Right ventricle myocardium inferior (tissue), 1 donor: ENCODE data around the gene MYBBP1A. TPM values are rescaled to one million over a fixed set of nuclear protein-coding genes. Genes with fewer than 3 reads are reported as not detected.

Experiments
- ATAC-seq: fragments of 200-7000 bp; cut with Tn5 transposase; one replicate; pipeline ENCODE4 v1.9.1; 2020; ENCODE audit warnings: mild to moderate bottlenecking, moderate library complexity
- DNase-seq: peaks from one replicate; pipeline ENCODE4 v3.0.0; 2021; ENCODE audit errors: missing footprints
- intact Hi-C: fragments of 100-400 bp; cut with DNase I; formaldehyde crosslinking; loops from one replicate; pipeline ENCODE4 v1.11.0; 2022
- total RNA-seq: library from RNA; stranded (reverse); fragmentation: NEBNext Ultra II Directional; extraction: Animal tissue kit (Norgen Biotek cat#: 25700); gene quantifications from one replicate; pipeline ENCODE4 v1.2.1, GENCODE V29; 2021
- donor health status: DM: no; HTN: yes; CAD: no; lungs with severe emphysema.

MYBBP1A gene
- total RNA-seq, 1 donor from 2014 or later: 19.2 TPM

- ATAC-seq (no peak), DNase-seq (no peak)
- intact Hi-C loops: loop anchor here (5.0 kb wide), 1 partner anchor 135 kb away; no protein-coding TSS in a partner anchor
These were observed 2.6 kb upstream of the MYBBP1A start for GRCh38 chr17:4557626-4558346.

GRCh38 chr17:4556996-4557395 is 1.8 kb upstream of the MYBBP1A start:
- intact Hi-C loops: loop anchor here (5.0 kb wide), 1 partner anchor 135 kb away; no protein-coding TSS in a partner anchor
- DNase-seq (no peak), ATAC-seq (no peak)

DNA sequence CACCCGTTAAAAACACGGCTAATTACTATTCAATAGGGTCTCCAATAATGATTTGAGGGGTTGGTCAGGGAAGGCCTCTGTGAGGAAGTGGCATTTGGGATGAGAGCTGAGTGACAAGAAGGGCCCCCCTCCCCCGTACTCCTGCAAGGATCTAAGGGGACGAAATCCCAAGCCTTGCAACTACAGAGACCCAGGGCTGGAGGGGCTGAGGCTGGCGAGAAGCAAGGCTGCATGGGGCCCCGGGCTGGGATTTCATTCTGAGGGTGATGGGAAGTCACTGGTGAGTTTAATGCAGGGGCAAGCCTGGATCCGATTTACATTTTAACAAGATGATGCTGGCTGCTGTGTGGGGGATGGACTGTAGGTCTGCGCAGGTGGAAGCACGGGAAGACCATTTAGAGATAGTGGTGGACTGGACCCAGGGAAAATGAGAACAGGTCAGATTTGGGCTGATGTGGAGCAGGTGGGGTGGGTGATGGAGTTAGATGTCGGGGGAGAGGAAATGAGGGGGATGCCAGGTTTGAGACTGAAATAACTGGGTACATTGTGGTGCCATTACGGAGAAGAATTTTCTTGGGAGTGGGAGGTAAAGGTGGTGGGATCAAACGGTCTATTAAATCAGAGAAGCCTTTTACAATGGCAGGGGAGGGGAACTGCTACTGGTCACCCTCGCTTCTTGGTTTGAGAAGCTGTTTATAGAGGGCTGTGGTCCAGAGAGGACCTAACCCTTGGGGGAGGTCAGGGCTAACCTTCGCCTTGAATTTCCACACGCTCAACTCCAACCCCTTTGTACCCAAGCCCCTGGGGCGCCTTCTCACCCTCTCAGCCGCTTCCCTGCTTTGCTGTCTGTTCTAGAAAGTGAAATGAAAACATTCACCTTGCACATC is 932 bp upstream of the MYBBP1A start:
- intact Hi-C loops: loop anchor here (5.0 kb wide), 1 partner anchor 134 kb away; no protein-coding TSS in a partner anchor
- DNase-seq (no peak), ATAC-seq (no peak)

GRCh38 chr17:4554441-4554996 is 665 bp downstream of the MYBBP1A start:
- intact Hi-C loops: no loop called here
- ATAC-seq (no peak), DNase-seq (no peak)

DNA sequence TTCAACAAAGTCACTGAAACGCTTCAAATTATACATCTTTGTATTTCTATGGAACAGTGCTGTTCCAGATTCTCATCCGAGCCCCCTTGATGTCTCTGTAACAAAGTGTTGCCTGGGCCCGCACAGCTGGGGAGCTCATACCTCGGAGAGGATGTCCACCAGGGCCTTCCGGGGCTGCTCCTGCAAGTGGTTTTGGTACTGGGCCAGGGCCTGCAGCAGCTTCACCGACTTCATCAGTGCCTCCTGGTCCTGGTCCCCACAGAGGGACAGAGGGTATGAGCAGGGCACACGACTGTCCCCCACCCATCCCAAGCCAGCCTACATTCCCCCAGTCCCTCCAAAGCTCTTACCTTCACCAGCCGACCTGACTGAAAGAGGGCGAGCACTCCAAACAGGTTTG is 1.5 kb downstream of the MYBBP1A start:
- DNase-seq: peak; percentile 53

DNA sequence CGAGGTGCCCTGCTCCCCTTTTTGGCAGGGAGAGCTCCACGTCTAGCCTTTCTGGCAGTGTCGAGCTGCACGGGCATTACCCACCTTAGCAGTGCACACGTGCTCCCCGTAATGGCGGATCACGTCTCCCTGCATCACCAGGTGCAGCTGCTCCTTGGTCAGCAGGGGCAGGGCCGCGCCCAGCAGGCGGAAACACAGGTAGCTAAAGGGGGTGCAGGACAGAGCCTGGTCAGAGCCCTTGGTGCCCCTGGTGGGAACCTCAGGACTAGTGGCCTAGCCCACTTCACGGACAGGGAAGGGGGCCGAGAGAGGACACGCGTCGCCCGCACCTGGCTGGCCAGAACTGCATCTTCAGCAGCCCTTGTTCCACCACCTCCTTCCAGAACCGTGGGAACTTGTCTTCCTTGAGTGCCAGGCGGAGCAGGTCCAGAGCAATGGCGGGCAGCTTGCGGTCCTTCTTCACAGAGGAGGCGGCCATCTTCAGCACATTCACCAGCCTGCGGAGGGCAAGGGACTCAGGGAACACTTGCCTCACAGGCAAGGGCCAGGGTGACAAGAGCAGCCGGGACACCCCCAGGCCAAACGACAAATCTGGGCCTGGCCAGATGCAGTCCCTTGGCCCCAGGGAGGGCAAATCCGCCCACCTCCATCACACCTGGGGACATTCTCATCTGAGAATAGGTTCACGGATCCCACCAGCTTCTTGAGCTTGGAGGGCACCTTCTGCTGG is 3.2 kb downstream of the MYBBP1A start:
- no peak for ATAC-seq
- DNase-seq: peak; percentile 46
- intact Hi-C loops: no loop called here

More for the DNA sequence above, 1.5 kb downstream of the MYBBP1A start:
- no peak for ATAC-seq
- intact Hi-C loops: no loop called here

DNA sequence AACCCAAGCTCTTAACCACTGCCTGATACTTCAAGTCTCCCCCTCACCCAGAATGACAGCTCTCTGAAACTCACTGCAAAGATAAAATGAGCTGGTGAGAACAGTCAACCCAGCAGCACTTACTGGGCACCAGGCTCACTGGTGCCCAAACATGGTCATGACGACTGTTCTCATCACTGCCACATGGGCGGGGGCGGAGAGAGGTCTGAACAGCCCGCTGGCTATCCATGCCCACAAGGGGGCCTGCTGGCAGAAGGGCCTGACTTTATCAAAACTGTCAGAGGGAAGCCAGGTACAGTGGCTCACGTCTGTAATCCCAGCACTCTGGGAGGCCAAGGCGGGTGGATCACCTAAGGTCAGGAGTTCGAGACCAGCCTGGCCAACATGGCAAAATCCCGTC is 4.0 kb downstream of the MYBBP1A start:
- intact Hi-C loops: no loop called here
- DNase-seq (no peak), ATAC-seq (no peak)

- no peak for ATAC-seq
- DNase-seq: no peak
- intact Hi-C loops: no loop called here
These were observed 4.6 kb downstream of the MYBBP1A start for GRCh38 chr17:4550534-4551039.

- no peak for ATAC-seq
- intact Hi-C loops: no loop called here
- peak; percentile 45 for DNase-seq
These were observed 5.2 kb downstream of the MYBBP1A start for GRCh38 chr17:4549781-4550533.

DNA sequence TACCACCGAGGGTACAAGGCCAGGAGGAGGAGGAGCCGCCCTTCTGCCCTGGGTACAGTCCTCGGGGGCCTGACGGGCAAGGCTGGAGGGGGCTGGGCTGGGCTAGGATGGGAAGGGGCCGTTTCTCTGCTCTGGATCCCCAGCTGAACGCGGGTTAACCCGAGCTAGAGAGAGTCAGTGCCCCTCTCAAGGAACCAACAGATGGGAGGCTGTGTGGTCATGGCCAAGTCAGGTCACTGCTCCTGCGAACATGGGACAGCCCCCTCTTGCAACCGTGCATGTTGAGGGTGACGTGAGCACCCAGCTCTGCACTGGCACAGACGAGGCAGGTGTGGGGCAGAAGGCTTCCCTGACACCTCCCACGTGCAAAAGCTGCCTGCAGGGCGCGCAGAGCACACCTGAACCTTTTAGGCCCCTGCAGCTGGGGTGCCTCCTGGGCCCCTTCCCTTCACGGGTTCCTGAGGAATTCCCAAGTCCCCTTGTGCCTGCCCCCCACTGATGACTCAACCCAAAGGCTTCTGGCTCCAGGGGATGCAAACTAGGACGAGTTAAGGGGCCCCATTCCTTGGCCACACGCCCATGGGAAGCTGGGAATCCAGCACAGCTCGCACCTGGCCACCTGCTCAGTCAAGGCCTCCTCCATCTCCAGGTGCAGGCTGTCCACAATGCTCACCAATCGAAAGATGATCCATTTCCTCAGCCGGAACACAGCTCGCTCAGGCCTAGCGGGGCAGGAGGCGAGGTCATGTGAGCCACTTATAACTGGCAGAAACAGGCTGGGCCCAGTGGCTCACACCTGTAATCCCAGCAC is 6.3 kb downstream of the MYBBP1A start:
- ATAC-seq: no peak
- DNase-seq: no peak
- intact Hi-C loops: no loop called here

GRCh38 chr17:4548061-4548461 is 7.1 kb downstream of the MYBBP1A start:
- DNase-seq (no peak), ATAC-seq (no peak)
- intact Hi-C loops: no loop called here

GRCh38 chr17:4547118-4547906 is 7.9 kb downstream of the MYBBP1A start:
- intact Hi-C loops: no loop called here
- no peak for DNase-seq
- ATAC-seq: no peak

- peak; percentile 67 for DNase-seq
- intact Hi-C loops: no loop called here
- ATAC-seq: no peak
These were observed 9.8 kb downstream of the MYBBP1A start for GRCh38 chr17:4545217-4545951.

DNA sequence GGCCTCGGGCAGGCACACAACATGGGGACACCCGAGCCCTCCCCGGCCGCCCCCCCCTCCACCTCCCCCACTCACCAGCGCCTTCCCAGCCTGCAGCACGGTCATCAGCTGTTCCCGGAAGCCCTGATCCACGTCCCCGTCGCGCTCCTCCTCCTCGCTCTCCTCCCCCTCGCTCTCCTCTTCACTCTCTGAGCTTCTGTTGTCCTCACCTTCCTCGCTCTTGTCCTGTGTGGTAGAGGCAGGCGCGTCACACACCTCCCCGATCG is 10.3 kb downstream of the MYBBP1A start:
- no peak for ATAC-seq
- no peak for DNase-seq
- intact Hi-C loops: loop anchor here (5.0 kb wide), 1 partner anchor 123 kb away; no protein-coding TSS in a partner anchor

GRCh38 chr17:4544135-4544950 is 10.8 kb downstream of the MYBBP1A start:
- DNase-seq (peak; percentile 50), ATAC-seq (no peak)
- intact Hi-C loops: loop anchor here (5.0 kb wide), 1 partner anchor 122 kb away; no protein-coding TSS in a partner anchor
